Aorta (tissue), 5 donors: ENCODE data around the gene TOP3A. TPM values are rescaled to one million over a fixed set of nuclear protein-coding genes. Genes with fewer than 3 reads are reported as not detected.
A peak's percentile ranks its signal among the peaks of the same experiment; 100 is the strongest.

Source experiments
- ATAC-seq: fragments of 200-7000 bp; cut with Tn5 transposase; one replicate; pipeline ENCODE4 v1.9.1; 2022; ENCODE audit warnings: moderate library complexity; ENCODE audit not compliant: low FRiP score
- DNase-seq, 2 donors: peaks; one replicate each; pipeline ENCODE4 v3.0.0-alpha.2; 2020
- H3K27ac ChIP-seq, 2 donors: one replicate each; pipeline ENCODE4 v1.5.1; 2013; ENCODE audit warnings: low read length in 2 of 2, mild to moderate bottlenecking in 2 of 2, moderate library complexity in 2 of 2, control low read depth in 1 of 2, inconsistent platforms in 1 of 2, low read depth in 1 of 2
- H3K27me3 ChIP-seq, 2 donors: one replicate each; pipeline ENCODE4 v1.6.1; 2013; ENCODE audit warnings: control low read depth in 1 of 2, low read length in 1 of 2, mild to moderate bottlenecking in 1 of 2, moderate library complexity in 1 of 2; ENCODE audit not compliant: insufficient read depth in 2 of 2, control insufficient read depth in 1 of 2
- H3K36me3 ChIP-seq, 2 donors: one replicate each; pipeline ENCODE4 v1.6.1; 2013; ENCODE audit warnings: control low read depth in 1 of 2, low read length in 1 of 2, mild to moderate bottlenecking in 1 of 2; ENCODE audit not compliant: insufficient read depth in 2 of 2, control insufficient read depth in 1 of 2
- H3K4me1 ChIP-seq, 2 donors: one replicate each; pipeline ENCODE4 v1.6.1; 2013; ENCODE audit warnings: low read length in 2 of 2, control low read depth in 1 of 2, mild to moderate bottlenecking in 1 of 2, moderate library complexity in 1 of 2; ENCODE audit not compliant: insufficient read depth in 2 of 2, control insufficient read depth in 1 of 2
- H3K4me3 ChIP-seq, 2 donors: one replicate each; pipeline ENCODE4 v1.5.1; 2013; ENCODE audit warnings: low read length in 2 of 2, control low read depth in 1 of 2, mild to moderate bottlenecking in 1 of 2
- H3K9me3 ChIP-seq: one replicate; pipeline ENCODE4 v1.6.1; 2013; ENCODE audit warnings: mild to moderate bottlenecking, low read length; ENCODE audit not compliant: control insufficient read depth
- WGBS, 2 donors: extraction: QIAGEN DNeasy Blood & Tissue Kit; methylation state at CpG; one replicate each; pipeline ENCODE4 v1.1.7; 2013; 5-methylcytosine and 5-hydroxymethylcytosine counted together
- intact Hi-C, 2 donors: fragments of 100-400 bp; cut with DNase I; formaldehyde crosslinking; loops; one replicate each; pipeline versions ENCODE4 v1.14.2 to v1.15.0; 2022
- polyA plus RNA-seq, 2 donors: library from polyadenylated mRNA; stranded (reverse); fragments of 200-250 nt; gene quantifications; one replicate each; pipeline ENCODE4 v1.2.3, GENCODE V29; 2013
- total RNA-seq, 2 donors: library from RNA; stranded (reverse); fragmentation: NEBNext Ultra II Directional; extraction: Animal tissue kit (Norgen Biotek cat#: 25700); gene quantifications; one replicate each; pipeline ENCODE4 v1.2.1, GENCODE V29; 2021
- donor health status: healthy with polysubstance abuse.
- donor health status: Bipolar disorder and iron deficiency.
- donor health status: DM: no; HTN: no; CAD: no.
- donor health status: DM: no; HTN: no; CAD: no.
- donor health status: DM: yes; HTN: yes; CAD: no.

Gene TOP3A
- total and polyA plus RNA-seq, 4 donors: 2.9 to 37.8 (median 24.3) TPM

GRCh38 chr17:18229771-18230170, 85.0 kb downstream of the TOP3A start:
- no peak for DNase-seq
- no peak overlapping the region for H3K27ac ChIP-seq
- 94 to 97% methylated on average over 6 to 7 of the region's 7 CpGs for WGBS, 2 donors
- H3K4me3 ChIP-seq: no peak overlapping the region
- peaks cover 0 to 4% of the 10 kb centered on the region in 2 donors for H3K36me3 ChIP-seq
- intact Hi-C loops: no loop called here
- H3K27me3 ChIP-seq: no peaks in the 10 kb centered on the region
- H3K4me1 ChIP-seq: no peaks in the 10 kb centered on the region
- ATAC-seq: no peak
- no peaks in the 10 kb centered on the region for H3K9me3 ChIP-seq

- no peaks in the 10 kb centered on the region for H3K4me1 ChIP-seq
- H3K27me3 ChIP-seq: no peaks in the 10 kb centered on the region
- peaks cover 0 to 4% of the 10 kb centered on the region in 2 donors for H3K36me3 ChIP-seq
- intact Hi-C loops: no loop called here
- 86% methylated on average over 4 of the region's 4 CpGs for WGBS, 2 donors
- ATAC-seq: no peak
- H3K27ac ChIP-seq: no peak overlapping the region
- H3K4me3 ChIP-seq: no peak overlapping the region
- no peak for DNase-seq
- H3K9me3 ChIP-seq: no peaks in the 10 kb centered on the region
These were observed 85.5 kb downstream of the TOP3A start for GRCh38 chr17:18229254-18229653.

- no peaks in the 10 kb centered on the region for H3K9me3 ChIP-seq
- no peaks in the 10 kb centered on the region for H3K36me3 ChIP-seq
- no peak overlapping the region for H3K4me3 ChIP-seq
- no peak overlapping the region for H3K27ac ChIP-seq
- ATAC-seq (no peak), DNase-seq (no peak)
- H3K27me3 ChIP-seq: no peaks in the 10 kb centered on the region
- no peaks in the 10 kb centered on the region for H3K4me1 ChIP-seq
- WGBS, 2 donors: 89 to 90% methylated on average over 10 of the region's 10 CpGs
- intact Hi-C loops: no loop called here
These were observed 86.6 kb downstream of the TOP3A start for GRCh38 chr17:18228176-18228682.

- Histone ChIP-seq H3K9me3 (no peaks in the 10 kb centered on the region), H3K4me3 (no peak overlapping the region), H3K27me3 (no peaks in the 10 kb centered on the region), H3K27ac (no peak overlapping the region), H3K36me3 (no peaks in the 10 kb centered on the region), H3K4me1 (no peaks in the 10 kb centered on the region)
- 97 to 99% methylated on average over 5 of the region's 5 CpGs for WGBS, 2 donors
- DNase-seq (no peak), ATAC-seq (no peak)
- intact Hi-C loops: no loop called here
These were observed 87.2 kb downstream of the TOP3A start for GRCh38 chr17:18227635-18228034.

- intact Hi-C loops: no loop called here
- WGBS, 2 donors: 18 to 22% methylated on average over 16 of the region's 16 CpGs
- no peak for ATAC-seq
- Histone ChIP-seq H3K27me3 (no peaks in the 10 kb centered on the region), H3K36me3 (no peaks in the 10 kb centered on the region), H3K9me3 (no peaks in the 10 kb centered on the region), H3K4me1 (no peaks in the 10 kb centered on the region), H3K27ac (no peak overlapping the region), H3K4me3 (peak overlapping the region; percentile 91 to 94)
- peak in 1 of 2 donors; percentile 74 for DNase-seq
These were observed 88.4 kb downstream of the TOP3A start for GRCh38 chr17:18226284-18226945.

- Histone ChIP-seq H3K36me3 (no peaks in the 10 kb centered on the region), H3K9me3 (no peaks in the 10 kb centered on the region), H3K4me1 (no peaks in the 10 kb centered on the region), H3K27ac (no peak overlapping the region), H3K27me3 (no peaks in the 10 kb centered on the region), H3K4me3 (peak overlapping the region; percentile 91 to 94)
- ATAC-seq: peak; percentile 8
- DNase-seq: no peak
- 0 to 1% methylated on average over 12 to 57 of the region's 57 CpGs for WGBS, 2 donors
- intact Hi-C loops: no loop called here
These were observed 89.0 kb downstream of the TOP3A start for GRCh38 chr17:18225642-18226283.

- Histone ChIP-seq H3K4me3 (peak within 1 kb of the TSS; percentile 91 to 94), H3K4me1 (no peaks in the 10 kb centered on the region), H3K36me3 (no peaks in the 10 kb centered on the region), H3K27ac (no peak within 1 kb of the TSS), H3K9me3 (no peaks in the 10 kb centered on the region), H3K27me3 (no peaks in the 10 kb centered on the region)
- ATAC-seq: peak; percentile 97
- 1 to 2% methylated on average over 36 to 60 of the region's 60 CpGs for WGBS, 2 donors
- intact Hi-C loops: no loop called here
- DNase-seq: peak; percentile 98 to 99
These were observed 89.6 kb downstream of the TOP3A start, which contains the start of gene LLGL1 for GRCh38 chr17:18225121-18225641. LLGL1 (plus strand) TSS chr17:18225635; CDS start chr17:18225683, 48 bp downstream.

- Histone ChIP-seq H3K9me3 (no peaks in the 10 kb centered on the region), H3K27ac (no peak overlapping the region), H3K4me3 (no peak overlapping the region), H3K4me1 (no peaks in the 10 kb centered on the region), H3K36me3 (no peaks in the 10 kb centered on the region), H3K27me3 (no peaks in the 10 kb centered on the region)
- WGBS, 2 donors: 53 to 54% methylated on average over 23 of the region's 23 CpGs
- ATAC-seq (peak; percentile 35), DNase-seq (no peak)
- intact Hi-C loops: no loop called here
These were observed 90.2 kb downstream of the TOP3A start for GRCh38 chr17:18224387-18225120.
